GM23338 (cell line): Measurements from ENCODE around the gene MLKL. TPM values are rescaled to one million over a fixed set of nuclear protein-coding genes. Genes with fewer than 3 reads are reported as not detected.
"Not testable (repeated sequence)": the region's sequence is repeated elsewhere in the genome, so short reads cannot be mapped to it uniquely, and the experiment has no call there.

ENCODE experiments used
- ATAC-seq: fragments of 200-7000 bp; cut with Tn5 transposase; 3 replicates; pipeline ENCODE4 v1.9.1; 2020
- DNase-seq: peaks from one replicate; pipeline ENCODE4 v3.0.0-alpha.2; 2015; ENCODE audit warnings: low spot score
- H2AFZ ChIP-seq: fragments of 200-600 bp; sonication (generic); 2 replicates; pipeline ENCODE4 v1.8.0; 2016; ENCODE audit warnings: antibody characterized with exemption, mild to moderate bottlenecking, moderate library complexity
- H3F3A ChIP-seq: fragments of 200-600 bp; sonication (generic); replicated peaks from 2 replicates; pipeline ENCODE4 v1.8.0; 2017; ENCODE audit warnings: antibody characterized with exemption, mixed run types, low read depth
- H3K27ac ChIP-seq: fragments of 200-600 bp; sonication (generic); 2 replicates; pipeline ENCODE4 v1.6.1; 2016; ENCODE audit warnings: low read depth
- H3K27me3 ChIP-seq: fragments of 200-600 bp; sonication (generic); 2 replicates; pipeline ENCODE4 v1.8.0; 2016; ENCODE audit warnings: mild to moderate bottlenecking, mixed run types, moderate library complexity; ENCODE audit not compliant: insufficient read depth
- H3K36me3 ChIP-seq: fragments of 200-600 bp; sonication (generic); 2 replicates; pipeline ENCODE4 v1.8.0; 2016; ENCODE audit warnings: mild to moderate bottlenecking; ENCODE audit not compliant: insufficient read depth
- H3K4me1 ChIP-seq: fragments of 200-600 bp; sonication (generic); 2 replicates; pipeline ENCODE4 v1.8.0; 2016; ENCODE audit warnings: mild to moderate bottlenecking, moderate library complexity; ENCODE audit not compliant: insufficient read depth
- H3K4me2 ChIP-seq: fragments of 200-600 bp; sonication (generic); 2 replicates; pipeline ENCODE4 v1.7.1; 2017; ENCODE audit warnings: mixed run types
- H3K4me3 ChIP-seq: fragments of 200-600 bp; sonication (generic); 2 replicates; pipeline ENCODE4 v1.6.1; 2016; ENCODE audit warnings: mixed run types
- H3K79me2 ChIP-seq: fragments of 200-600 bp; sonication (generic); replicated peaks from 2 replicates; pipeline ENCODE4 v1.8.0; 2017; ENCODE audit warnings: mild to moderate bottlenecking; ENCODE audit not compliant: insufficient read depth
- H3K9me2 ChIP-seq: fragments of 200-600 bp; sonication (generic); 2 replicates; pipeline ENCODE4 v1.8.0; 2017; ENCODE audit not compliant: insufficient read depth
- H4K20me1 ChIP-seq: fragments of 200-600 bp; sonication (generic); replicated peaks from 2 replicates; pipeline ENCODE4 v1.8.0; 2017; ENCODE audit warnings: mild to moderate bottlenecking; ENCODE audit not compliant: insufficient read depth
- H3K27ac Mint-ChIP-seq: 2 replicates; pipeline ENCODE4 v1.8.0; 2020; ENCODE audit warnings: inconsistent platforms, mild to moderate bottlenecking, moderate library complexity, mixed read lengths
- H3K27me3 Mint-ChIP-seq: 3 replicates; pipeline ENCODE4 v1.8.0; 2022; ENCODE audit warnings: low read depth, mild to moderate bottlenecking, moderate library complexity, mixed read lengths, inconsistent platforms; ENCODE audit not compliant: insufficient read depth, poor library complexity
- H3K36me3 Mint-ChIP-seq: 3 replicates; pipeline ENCODE4 v1.8.0; 2021; ENCODE audit warnings: low read depth, mild to moderate bottlenecking, inconsistent platforms, moderate library complexity, mixed read lengths
- H3K4me1 Mint-ChIP-seq: 3 replicates; pipeline ENCODE4 v1.8.0; 2020; ENCODE audit warnings: mild to moderate bottlenecking, inconsistent platforms, mixed read lengths
- H3K4me3 Mint-ChIP-seq: 3 replicates; pipeline ENCODE4 v1.8.0; 2021; ENCODE audit warnings: moderate library complexity, mild to moderate bottlenecking, inconsistent platforms, mixed read lengths
- H3K9me3 Mint-ChIP-seq: 3 replicates; pipeline ENCODE4 v1.8.0; 2020; ENCODE audit warnings: moderate library complexity, mild to moderate bottlenecking, inconsistent platforms, mixed read lengths
- CREB1 ChIP-seq: fragments of 250-450 bp; sonication (Bioruptor Pico); IDR thresholded peaks from 2 replicates; pipeline ENCODE4 v1.5.0; 2020; ENCODE audit warnings: low read depth, mild to moderate bottlenecking, moderate library complexity
- CTCF ChIP-seq, 2 experiments: fragments of 200-600 bp in 1 of 2; sonication (generic) in 1 of 2; conservative IDR thresholded peaks; 2 replicates each; pipeline versions ENCODE4 v1.5.1 to v1.6.1; 2016 to 2017; ENCODE audit warnings: antibody characterized with exemption in 2 of 2, low read depth in 2 of 2, mild to moderate bottlenecking in 2 of 2, moderate library complexity in 1 of 2
- ETS1 ChIP-seq: IDR thresholded peaks from 2 replicates; pipeline ENCODE4 v1.6.1; 2016; ENCODE audit warnings: antibody characterized with exemption
- EZH2 ChIP-seq: fragments of 200-600 bp; sonication (generic); IDR thresholded peaks from one replicate; pipeline ENCODE4 v1.8.0; 2017; ENCODE audit warnings: antibody characterized with exemption, mild to moderate bottlenecking, low read depth; ENCODE audit not compliant: unreplicated experiment
- EZH2phosphoT487 ChIP-seq: fragments of 200-600 bp; sonication (generic); IDR thresholded peaks from one replicate; pipeline ENCODE4 v1.8.1; 2018; ENCODE audit warnings: antibody characterized with exemption; ENCODE audit not compliant: unreplicated experiment
- NANOG ChIP-seq: IDR thresholded peaks from 2 replicates; pipeline ENCODE4 v1.6.1; 2016; ENCODE audit warnings: antibody characterized with exemption, borderline replicate concordance
- POLR2AphosphoS5 ChIP-seq: IDR thresholded peaks from 2 replicates; pipeline ENCODE4 v1.6.1; 2016; ENCODE audit warnings: antibody characterized with exemption, low read depth
- REST ChIP-seq: IDR thresholded peaks from one replicate; pipeline ENCODE4 v1.6.1; 2018; ENCODE audit warnings: antibody characterized with exemption; ENCODE audit not compliant: unreplicated experiment
- STAT1 ChIP-seq: IDR thresholded peaks from one replicate; pipeline ENCODE4 v1.6.1; 2016; ENCODE audit warnings: antibody characterized with exemption; ENCODE audit not compliant: unreplicated experiment
- ZNF114 ChIP-seq: fragments of 250-450 bp; sonication (Bioruptor Pico); IDR thresholded peaks from 2 replicates; pipeline ENCODE4 v1.5.0; 2020; ENCODE audit warnings: mild to moderate bottlenecking, moderate library complexity
- ZNF331 ChIP-seq: fragments of 250-450 bp; sonication (Bioruptor Pico); IDR thresholded peaks from 2 replicates; pipeline ENCODE4 v1.5.0; 2020; ENCODE audit warnings: low read depth, mild to moderate bottlenecking, moderate library complexity
- polyA plus RNA-seq: library from polyadenylated mRNA; unstranded; fragments of >200 nt; fragmentation: Nextera tagmentation; extraction: Ambion mirVana; gene quantifications from 2 replicates; pipeline ENCODE4 v1.2.1, GENCODE V29; 2016
- total RNA-seq: library from RNA; depleted of rRNA; stranded (reverse); fragments of >200 nt; shearing (Covaris generic); gene quantifications from 2 replicates; pipeline ENCODE4 v1.2.3, GENCODE V29; 2014

The MLKL gene
- total and polyA plus RNA-seq, 2 experiments from 2014 or later: 5.1 to 9.7 TPM

DNA sequence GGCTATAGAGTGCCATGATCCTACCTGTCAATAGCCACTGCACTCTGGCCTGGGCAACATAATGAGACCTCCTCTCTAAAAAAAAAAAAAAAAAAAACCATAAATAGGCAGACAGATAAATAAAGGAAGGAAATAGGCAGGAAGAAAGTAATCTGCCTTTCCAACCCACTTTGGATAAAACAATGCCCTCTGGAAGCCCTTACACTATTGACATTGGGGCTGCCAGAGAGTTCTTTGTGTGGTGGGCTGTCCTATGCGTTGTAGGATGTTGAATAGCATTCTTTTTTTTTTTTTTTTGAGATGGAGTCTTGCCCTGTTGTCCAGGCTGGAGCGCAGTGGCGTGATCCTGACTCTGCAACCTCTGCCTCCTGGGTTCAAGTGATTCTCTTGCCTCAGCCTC is 26.8 kb downstream of the MLKL start (continued):
- TF ChIP-seq REST: no peak

DNA sequence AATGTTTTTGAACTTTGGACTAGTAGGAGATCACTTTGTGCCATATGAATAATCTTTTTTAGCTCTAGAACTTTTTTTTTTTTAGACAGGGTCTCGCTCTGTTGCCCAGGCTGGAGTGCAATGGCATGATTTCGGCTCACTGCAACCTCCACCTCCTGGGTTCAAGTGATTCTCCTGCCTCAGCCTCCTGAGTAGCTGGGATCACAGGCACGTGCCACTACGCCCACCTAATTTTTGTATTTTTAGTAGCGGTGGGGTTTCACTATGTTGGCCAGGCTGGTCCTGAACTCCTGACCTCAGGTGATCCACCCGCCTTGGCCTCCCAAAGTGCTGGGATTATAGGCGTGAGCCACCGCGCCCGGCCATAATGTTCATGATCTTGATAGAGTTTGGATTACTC is 31.8 kb downstream of the MLKL start:
- H3K27ac ChIP-seq, DNase-seq, ATAC-seq, H3K27ac Mint-ChIP-seq, H3K4me1 ChIP-seq, H4K20me1 ChIP-seq, H2AFZ ChIP-seq, H3K4me3 ChIP-seq, H3K4me2 ChIP-seq, H3K9me2 ChIP-seq, H3F3A ChIP-seq, H3K4me3 Mint-ChIP-seq, H3K27me3 ChIP-seq: not testable (repeated sequence)
- Mint-ChIP-seq H3K4me1 (peaks cover 12% of the 10 kb centered on the region), H3K27me3 (peaks cover 16% of the 10 kb centered on the region), H3K9me3 (peaks cover 13% of the 10 kb centered on the region; the same call in 2 of the 3 replicates), H3K36me3 (peaks cover 24% of the 10 kb centered on the region)
- Histone ChIP-seq H3K36me3 (peaks cover 14% of the 10 kb centered on the region), H3K79me2 (peaks cover 26% of the 10 kb centered on the region)

DNA sequence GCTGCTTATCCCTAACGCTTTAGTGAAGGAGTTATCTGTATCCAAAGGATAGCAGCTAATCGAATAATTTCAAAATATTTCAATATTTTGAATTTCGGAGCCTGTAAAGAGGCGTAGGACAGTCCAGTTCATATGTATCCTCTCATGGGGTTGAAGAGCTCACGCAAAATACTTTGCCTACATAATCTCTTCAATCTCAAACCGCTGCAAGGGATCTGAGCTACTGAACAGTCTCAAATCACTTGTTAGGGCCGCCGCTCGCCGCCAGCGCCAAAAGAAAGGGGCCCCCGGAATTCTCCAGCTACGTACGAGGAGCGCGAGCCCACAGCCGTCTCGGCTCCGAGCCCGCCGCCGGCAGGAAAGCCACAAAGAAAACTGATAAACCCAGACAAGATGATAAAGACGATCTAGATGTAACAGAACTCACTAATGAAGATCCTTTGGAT is 33.4 kb downstream of the MLKL start:
- peak overlapping the region; percentile 81 for H3K4me3 Mint-ChIP-seq
- peaks cover 21% of the 10 kb centered on the region for H3K4me1 Mint-ChIP-seq
- Histone ChIP-seq H3K9me2 (no peaks in the 10 kb centered on the region; the same call in 1 of the 2 replicates), H3K4me3 (peak overlapping the region; percentile 59), H4K20me1 (peaks cover 22% of the 10 kb centered on the region), H2AFZ (peak overlapping the region; percentile 90), H3K79me2 (peaks cover 42% of the 10 kb centered on the region), H3K27me3 (no peaks in the 10 kb centered on the region), H3F3A (peaks cover 12% of the 10 kb centered on the region), H3K4me1 (peaks cover 6% of the 10 kb centered on the region), H3K36me3 (peaks cover 28% of the 10 kb centered on the region), H3K4me2 (peak overlapping the region; percentile 79), H3K27ac (peak overlapping the region; percentile 52)
- peak; percentile 63 for ATAC-seq
- H3K36me3 Mint-ChIP-seq: peaks cover 40% of the 10 kb centered on the region
- H3K27me3 Mint-ChIP-seq: peaks cover 18% of the 10 kb centered on the region
- peak; percentile 80 for DNase-seq
- H3K27ac Mint-ChIP-seq: peak overlapping the region; percentile 95
- H3K9me3 Mint-ChIP-seq: peaks cover 13% of the 10 kb centered on the region; the same call in 2 of the 3 replicates
- TF ChIP-seq POLR2AphosphoS5 (no peak), ZNF331 (CRISPR knock-in tag) (no peak), CTCF (conservative IDR thresholded peaks at IDR 0.05; ENCODE audit: low read depth in 2 of 2) (no peak), EZH2phosphoT487 (no peak), NANOG (no peak), EZH2 (no peak), ETS1 (no peak), STAT1 (no peak), ZNF114 (CRISPR knock-in tag) (no peak), CREB1 (CRISPR knock-in tag) (no peak), REST (no peak)
